ENCODE data around the gene ANKMY1. TPM values are rescaled to one million over a fixed set of nuclear protein-coding genes. Genes with fewer than 3 reads are reported as not detected.

The ANKMY1 gene
- total RNA-seq, 1 donor from 2014 or later, result 13.0 TPM

GRCh38 chr2:240481720-240482119 lies 76.1 kb downstream of the ANKMY1 start:
- Mint-ChIP-seq H3K27ac (ENCODE audit: unreplicated experiment) (no peak overlapping the region), H3K36me3 (ENCODE audit: low read depth) (no peaks in the 10 kb centered on the region), H3K4me3 (no peak overlapping the region), H3K9me3 (no peaks in the 10 kb centered on the region), H3K27me3 (ENCODE audit: low read depth) (no peaks in the 10 kb centered on the region), H3K4me1 (no peaks in the 10 kb centered on the region)
- no peak for TF ChIP-seq CTCF (conservative IDR thresholded peaks at IDR 0.05)
- no peak for DNase-seq (ENCODE audit: low read depth, low spot score)

GRCh38 chr2:240480834-240481623 lies 76.8 kb downstream of the ANKMY1 start:
- H3K36me3 Mint-ChIP-seq (ENCODE audit: low read depth), result no peaks in the 10 kb centered on the region
- H3K27ac Mint-ChIP-seq (ENCODE audit: unreplicated experiment), result no peak overlapping the region
- DNase-seq (ENCODE audit: low read depth, low spot score), result no peak
- no peak for TF ChIP-seq CTCF (conservative IDR thresholded peaks at IDR 0.05)
- H3K4me3 Mint-ChIP-seq, result no peak overlapping the region
- H3K27me3 Mint-ChIP-seq (ENCODE audit: low read depth), result no peaks in the 10 kb centered on the region
- H3K4me1 Mint-ChIP-seq, result no peaks in the 10 kb centered on the region
- H3K9me3 Mint-ChIP-seq, result peaks cover 1% of the 10 kb centered on the region

GRCh38 chr2:240479111-240479501 lies 78.7 kb downstream of the ANKMY1 start:
- Mint-ChIP-seq H3K36me3 (ENCODE audit: low read depth) (no peaks in the 10 kb centered on the region), H3K27ac (ENCODE audit: unreplicated experiment) (peak overlapping the region; percentile 50), H3K4me3 (no peak overlapping the region), H3K4me1 (no peaks in the 10 kb centered on the region), H3K27me3 (ENCODE audit: low read depth) (no peaks in the 10 kb centered on the region), H3K9me3 (peaks cover 5% of the 10 kb centered on the region)
- TF ChIP-seq CTCF (conservative IDR thresholded peaks at IDR 0.05), result no peak
- no peak for DNase-seq (ENCODE audit: low read depth, low spot score)

- no peak overlapping the region for H3K4me3 Mint-ChIP-seq
- TF ChIP-seq CTCF (conservative IDR thresholded peaks at IDR 0.05), result no peak
- no peak for DNase-seq (ENCODE audit: low read depth, low spot score)
- H3K27ac Mint-ChIP-seq (ENCODE audit: unreplicated experiment), result peak overlapping the region; percentile 50
- no peaks in the 10 kb centered on the region for H3K4me1 Mint-ChIP-seq
- H3K36me3 Mint-ChIP-seq (ENCODE audit: low read depth), result peaks cover 3% of the 10 kb centered on the region
- H3K27me3 Mint-ChIP-seq (ENCODE audit: low read depth), result no peaks in the 10 kb centered on the region
- H3K9me3 Mint-ChIP-seq, result peaks cover 9% of the 10 kb centered on the region
These were observed 79.3 kb downstream of the ANKMY1 start for GRCh38 chr2:240478346-240479110.

GRCh38 chr2:240477916-240478315 lies 79.9 kb downstream of the ANKMY1 start:
- no peak for DNase-seq (ENCODE audit: low read depth, low spot score)
- Mint-ChIP-seq H3K36me3 (ENCODE audit: low read depth) (peaks cover 8% of the 10 kb centered on the region), H3K4me3 (no peak overlapping the region), H3K27me3 (ENCODE audit: low read depth) (no peaks in the 10 kb centered on the region), H3K4me1 (no peaks in the 10 kb centered on the region), H3K9me3 (peaks cover 9% of the 10 kb centered on the region), H3K27ac (ENCODE audit: unreplicated experiment) (no peak overlapping the region)
- no peak for TF ChIP-seq CTCF (conservative IDR thresholded peaks at IDR 0.05)

Measured in neural crest cell (in vitro differentiated cells).